GM12878 (cell line): ENCODE results near the gene P3H3. TPM values are rescaled to one million over a fixed set of nuclear protein-coding genes. Genes with fewer than 3 reads are reported as not detected.
A peak's percentile ranks its signal among the peaks of the same experiment; 100 is the strongest.

Experiments used
- BACH1 ChIP-seq: fragments of 450-650 bp; IDR thresholded peaks from 2 replicates; pipeline ENCODE4 v1.6.1; 2017; ENCODE audit warnings: mild to moderate bottlenecking, borderline replicate concordance
- BCL11A ChIP-seq: IDR thresholded peaks from 2 replicates; pipeline ENCODE4 v1.6.1; 2011; ENCODE audit warnings: low read depth, low read length
- CHD1 ChIP-seq: IDR thresholded peaks from 2 replicates; pipeline ENCODE4 v1.6.1; 2012; ENCODE audit warnings: low read depth, low read length, improper control_type of control experiment
- DPF2 ChIP-seq: fragments of 450-650 bp; IDR thresholded peaks from 2 replicates; pipeline ENCODE4 v1.6.1; 2017; ENCODE audit warnings: mild to moderate bottlenecking
- E2F4 ChIP-seq: IDR thresholded peaks from 2 replicates; pipeline ENCODE4 v1.6.1; 2012; ENCODE audit warnings: low read depth, low read length, improper control_type of control experiment
- EZH2 ChIP-seq: IDR thresholded peaks from 2 replicates; pipeline ENCODE4 v1.6.1; 2012; ENCODE audit warnings: low read depth, mild to moderate bottlenecking, control low read depth, inconsistent platforms, low read length, borderline replicate concordance; ENCODE audit not compliant: control insufficient read depth
- IRF3 ChIP-seq: fragments of 450-650 bp; IDR thresholded peaks from 2 replicates; pipeline ENCODE4 v1.6.1; 2014; ENCODE audit warnings: mild to moderate bottlenecking
- MEF2B ChIP-seq: fragments of 450-650 bp; IDR thresholded peaks from 2 replicates; pipeline ENCODE4 v1.6.1; 2018; ENCODE audit warnings: mild to moderate bottlenecking, moderate library complexity; ENCODE audit not compliant: partially characterized antibody, poor library complexity, severe bottlenecking
- NFYA ChIP-seq: IDR thresholded peaks from 2 replicates; pipeline ENCODE4 v1.6.1; 2011; ENCODE audit warnings: low read depth, mild to moderate bottlenecking, low read length, improper control_type of control experiment, borderline replicate concordance
- NFYB ChIP-seq: IDR thresholded peaks from 2 replicates; pipeline ENCODE4 v1.6.1; 2011; ENCODE audit warnings: low read depth, mild to moderate bottlenecking, low read length, improper control_type of control experiment, moderate library complexity; ENCODE audit not compliant: insufficient read depth
- NR2C1 ChIP-seq: fragments of 450-650 bp; IDR thresholded peaks from 2 replicates; pipeline ENCODE4 v1.6.1; 2017; ENCODE audit warnings: antibody characterized with exemption, mild to moderate bottlenecking, moderate library complexity
- PRDM15 ChIP-seq: fragments of 450-650 bp; formaldehyde crosslinking; IDR thresholded peaks from 2 replicates; pipeline ENCODE4 v1.4.0; 2020; ENCODE audit warnings: mild to moderate bottlenecking, moderate library complexity
- RAD51 ChIP-seq: fragments of 450-650 bp; IDR thresholded peaks from 2 replicates; pipeline ENCODE4 v1.6.1; 2016; ENCODE audit warnings: moderate library complexity, mild to moderate bottlenecking, inconsistent platforms
- RELA ChIP-seq: fragments of 450-650 bp; IDR thresholded peaks from 2 replicates; pipeline ENCODE4 v1.8.0; 2014; ENCODE audit warnings: borderline replicate concordance; ENCODE audit not compliant: partially characterized antibody
- RELB ChIP-seq: fragments of 450-650 bp; IDR thresholded peaks from 2 replicates; pipeline ENCODE4 v1.6.1; 2017; ENCODE audit warnings: low read depth, mild to moderate bottlenecking, moderate library complexity
- SMC3 ChIP-seq: IDR thresholded peaks from 2 replicates; pipeline ENCODE4 v1.6.1; 2011; ENCODE audit warnings: low read length, improper control_type of control experiment, borderline replicate concordance
- SPI1 ChIP-seq: IDR thresholded peaks from 2 replicates; pipeline ENCODE4 v1.6.1; 2011; ENCODE audit warnings: low read depth, mild to moderate bottlenecking, low read length, moderate library complexity, borderline replicate concordance; ENCODE audit not compliant: insufficient read depth
- SREBF1 ChIP-seq: IDR thresholded peaks from 2 replicates; pipeline ENCODE4 v1.6.1; 2012; ENCODE audit warnings: mild to moderate bottlenecking, low read length
- TBL1XR1 ChIP-seq: IDR thresholded peaks from 2 replicates; pipeline ENCODE4 v1.6.1; 2012; ENCODE audit warnings: low read depth, low read length, improper control_type of control experiment
- TCF3 ChIP-seq: IDR thresholded peaks from 2 replicates; pipeline ENCODE4 v1.6.1; 2012; ENCODE audit warnings: low read depth, mild to moderate bottlenecking, low read length, borderline replicate concordance; ENCODE audit not compliant: insufficient read depth
- USF1 ChIP-seq: IDR thresholded peaks from 2 replicates; pipeline ENCODE4 v1.6.1; 2011; ENCODE audit warnings: borderline replicate concordance, low read depth, mild to moderate bottlenecking, moderate library complexity, mixed read lengths, low read length; ENCODE audit not compliant: insufficient read depth; ENCODE audit errors: extremely low read length
- polyA plus RNA-seq, 11 experiments: library from polyadenylated mRNA; depleted of rRNA in 4 of 11; unstranded in 6 of 11; stranded (reverse) in 5 of 11; fragments of >200 nt; fragmentation: Nextera tagmentation in 4 of 11; fragmentation: Illumina TruSeq in 1 of 11; extraction: Ambion mirVana in 4 of 11; extraction: Trizol in 1 of 11; gene quantifications; 1 replicate in 1 of 11; 2 replicates in 10 of 11; pipeline versions ENCODE4 v1.2.1 to v1.2.3, GENCODE V29; 2011 to 2016; ENCODE audit warnings: inconsistent platforms in 2 of 11, missing spikeins in 2 of 11, low read depth in 1 of 11
- total RNA-seq, 4 experiments: library from RNA; depleted of rRNA in 3 of 4; stranded (reverse); fragments of >200 nt in 3 of 4; fragmentation: Illumina TruSeq in 1 of 4; extraction: Trizol in 1 of 4; gene quantifications; 2 replicates each; pipeline versions ENCODE4 v1.2.1 to v1.2.3, GENCODE V29; 2013 to 2021

P3H3 gene
- total and polyA plus RNA-seq, 10 of the 15 experiments (the other 5 are each of a cell fraction or from before 2014, with no cell fraction given) = 0.03 to 0.21 (median 0.05) TPM; not detected in 7

- no peak for TF ChIP-seq EZH2
- peak; percentile 84; the same call in 1 of the 2 replicates for TF ChIP-seq TCF3
- peak; percentile 60; the same call in 1 of the 2 replicates for TF ChIP-seq DPF2
- TF ChIP-seq MEF2B = no peak
- TF ChIP-seq RELB = no peak
- TF ChIP-seq CHD1 = no peak
- TF ChIP-seq NFYB = no peak
- no peak for TF ChIP-seq IRF3
- no peak for TF ChIP-seq NR2C1
- no peak for TF ChIP-seq USF1
- no peak for TF ChIP-seq E2F4
- no peak for TF ChIP-seq RAD51
- TF ChIP-seq NFYA = no peak
- no peak for TF ChIP-seq RELA
- TF ChIP-seq PRDM15 (CRISPR knock-in tag) = no peak
- TF ChIP-seq SREBF1 = no peak
- TF ChIP-seq BCL11A = no peak
- TF ChIP-seq BACH1 = peak; percentile 51
- TF ChIP-seq SPI1 = no peak
- TF ChIP-seq TBL1XR1 = no peak
- TF ChIP-seq SMC3 = no peak
Measured at GRCh38 chr12:6867413-6868210, 39.4 kb downstream of the P3H3 start, which contains the start of gene TPI1 (continued).
